Stimulated activated CD8-positive, alpha-beta memory T cell treated with anti-CD3 and anti-CD28 coated beads, Interleukin-12 subunit alpha, Interleukin-12 subunit beta, amount 100 ng/mL, for 24 hours (primary cell): ENCODE data around the gene PACS1.
A peak's percentile ranks its signal among the peaks of the same experiment; 100 is the strongest.
"Not testable (repeated sequence)": the region's sequence is repeated elsewhere in the genome, so short reads cannot be mapped to it uniquely, and the experiment has no call there.

Experiments
- DNase-seq: peaks from one replicate; pipeline ENCODE4 v3.0.0-alpha.2; 2020; ENCODE audit errors: extremely low read depth

The PACS1 gene

GRCh38 chr11:66253081-66253480, 183.0 kb downstream of the PACS1 start:
- DNase-seq = not testable (repeated sequence)

- DNase-seq = no peak
Observed at GRCh38 chr11:66258473-66258893, 188.4 kb downstream of the PACS1 start.

GRCh38 chr11:66259225-66259624, 189.2 kb downstream of the PACS1 start:
- DNase-seq = no peak

- DNase-seq = no peak
Observed at GRCh38 chr11:66259956-66260355, 189.9 kb downstream of the PACS1 start.

- no peak for DNase-seq
Observed at GRCh38 chr11:66261578-66261977, 191.5 kb downstream of the PACS1 start.

- no peak for DNase-seq
Observed at GRCh38 chr11:66262191-66262590, 192.1 kb downstream of the PACS1 start.

- no peak for DNase-seq
Observed at GRCh38 chr11:66262696-66263095, 192.6 kb downstream of the PACS1 start.

- DNase-seq = no peak
Observed at GRCh38 chr11:66263231-66263630, 193.2 kb downstream of the PACS1 start.

GRCh38 chr11:66263785-66264184, 193.7 kb downstream of the PACS1 start:
- DNase-seq = no peak

GRCh38 chr11:66264383-66264782, 194.3 kb downstream of the PACS1 start:
- no peak for DNase-seq

- DNase-seq = no peak
Observed at GRCh38 chr11:66264914-66265313, 194.8 kb downstream of the PACS1 start.

GRCh38 chr11:66265531-66266377, 195.7 kb downstream of the PACS1 start:
- no peak for DNase-seq

GRCh38 chr11:66266378-66267038, 196.4 kb downstream of the PACS1 start:
- no peak for DNase-seq

- DNase-seq = no peak
Observed at GRCh38 chr11:66267039-66267378, 196.9 kb downstream of the PACS1 start.

- peak; percentile 73 for DNase-seq
Observed at GRCh38 chr11:66267379-66268243, 197.5 kb downstream of the PACS1 start.

- DNase-seq = peak; percentile 100
Observed at GRCh38 chr11:66268244-66268951, 198.3 kb downstream of the PACS1 start, which contains the start of gene RAB1B. TSS of gene RAB1B (plus strand) at chr11:66268639. CDS start at chr11:66268680, 41 bp downstream.

- no peak for DNase-seq
Observed at GRCh38 chr11:66268952-66269905, 199.2 kb downstream of the PACS1 start.

GRCh38 chr11:66271816-66272215, 201.7 kb downstream of the PACS1 start:
- no peak for DNase-seq

GRCh38 chr11:66272596-66272995, 202.5 kb downstream of the PACS1 start:
- DNase-seq = no peak

- no peak for DNase-seq
Observed at GRCh38 chr11:66274219-66274618, 204.1 kb downstream of the PACS1 start.
